ENCODE data around the gene RXRB.
A peak's percentile ranks its signal among the peaks of the same experiment; 100 is the strongest.

Gene RXRB

DNA sequence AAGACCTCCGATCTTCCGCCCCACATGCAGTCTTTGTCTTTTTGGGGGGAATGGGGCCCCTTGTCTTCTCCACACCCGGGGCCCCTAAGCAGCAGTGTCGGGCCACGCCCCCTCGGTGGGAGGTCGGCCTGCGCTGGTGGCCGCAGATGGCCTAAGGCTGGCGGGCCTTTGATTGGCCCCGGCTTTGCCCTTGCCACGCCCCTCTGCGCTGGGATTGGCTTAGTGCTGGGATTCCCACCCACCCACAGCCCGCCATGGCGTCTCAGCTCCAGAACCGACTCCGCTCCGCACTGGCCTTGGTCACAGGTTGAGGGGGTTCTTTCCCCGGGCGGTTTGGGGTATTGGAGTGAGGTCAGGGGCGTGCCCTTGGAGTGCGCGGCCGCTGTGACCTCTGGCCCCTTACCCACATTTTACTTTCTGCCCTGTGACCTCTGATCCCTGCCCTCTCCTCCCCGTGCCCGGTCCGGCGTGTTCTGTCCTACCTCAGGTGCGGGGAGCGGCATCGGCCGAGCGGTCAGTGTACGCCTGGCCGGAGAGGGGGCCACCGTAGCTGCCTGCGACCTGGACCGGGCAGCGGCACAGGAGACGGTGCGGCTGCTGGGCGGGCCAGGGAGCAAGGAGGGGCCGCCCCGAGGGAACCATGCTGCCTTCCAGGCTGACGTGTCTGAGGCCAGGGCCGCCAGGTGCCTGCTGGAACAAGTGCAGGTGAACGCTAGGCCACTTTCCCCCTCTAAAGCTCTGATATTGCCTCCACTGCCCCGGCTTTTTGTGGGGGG, 4.1 kb upstream of the RXRB start, which contains the start of gene HSD17B8:
Gene HSD17B8, plus strand, starts transcription at position 241 of the 776 bp plus-strand sequence. Its CDS starts 14 bp downstream, at position 255.
- Histone ChIP-seq H3K27me3 (ENCODE audit: insufficient read depth, poor library complexity, severe bottlenecking) (no peaks in the 10 kb centered on the region), H3K4me3 (replicated peaks; ENCODE audit: insufficient read depth, low read length) (no peak within 1 kb of the TSS), H3K27ac (replicated peaks) (no peak within 1 kb of the TSS)
- peak in 1 of 2 experiments; percentile 30 for DNase-seq (ENCODE audit: low read depth in 1 of 2, low spot score in 1 of 2)
- TF ChIP-seq, protein P1, sequence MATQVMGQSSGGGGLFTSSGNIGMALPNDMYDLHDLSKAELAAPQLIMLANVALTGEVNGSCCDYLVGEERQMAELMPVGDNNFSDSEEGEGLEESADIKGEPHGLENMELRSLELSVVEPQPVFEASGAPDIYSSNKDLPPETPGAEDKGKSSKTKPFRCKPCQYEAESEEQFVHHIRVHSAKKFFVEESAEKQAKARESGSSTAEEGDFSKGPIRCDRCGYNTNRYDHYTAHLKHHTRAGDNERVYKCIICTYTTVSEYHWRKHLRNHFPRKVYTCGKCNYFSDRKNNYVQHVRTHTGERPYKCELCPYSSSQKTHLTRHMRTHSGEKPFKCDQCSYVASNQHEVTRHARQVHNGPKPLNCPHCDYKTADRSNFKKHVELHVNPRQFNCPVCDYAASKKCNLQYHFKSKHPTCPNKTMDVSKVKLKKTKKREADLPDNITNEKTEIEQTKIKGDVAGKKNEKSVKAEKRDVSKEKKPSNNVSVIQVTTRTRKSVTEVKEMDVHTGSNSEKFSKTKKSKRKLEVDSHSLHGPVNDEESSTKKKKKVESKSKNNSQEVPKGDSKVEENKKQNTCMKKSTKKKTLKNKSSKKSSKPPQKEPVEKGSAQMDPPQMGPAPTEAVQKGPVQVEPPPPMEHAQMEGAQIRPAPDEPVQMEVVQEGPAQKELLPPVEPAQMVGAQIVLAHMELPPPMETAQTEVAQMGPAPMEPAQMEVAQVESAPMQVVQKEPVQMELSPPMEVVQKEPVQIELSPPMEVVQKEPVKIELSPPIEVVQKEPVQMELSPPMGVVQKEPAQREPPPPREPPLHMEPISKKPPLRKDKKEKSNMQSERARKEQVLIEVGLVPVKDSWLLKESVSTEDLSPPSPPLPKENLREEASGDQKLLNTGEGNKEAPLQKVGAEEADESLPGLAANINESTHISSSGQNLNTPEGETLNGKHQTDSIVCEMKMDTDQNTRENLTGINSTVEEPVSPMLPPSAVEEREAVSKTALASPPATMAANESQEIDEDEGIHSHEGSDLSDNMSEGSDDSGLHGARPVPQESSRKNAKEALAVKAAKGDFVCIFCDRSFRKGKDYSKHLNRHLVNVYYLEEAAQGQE (IDR thresholded peaks at IDR 0.05; ENCODE audit: insufficient replicate concordance, low read depth): no peak
- TF ChIP-seq SPI1 (IDR thresholded peaks at IDR 0.05; ENCODE audit: borderline replicate concordance, low read depth) (no peak), POLR2AphosphoS5 (IDR thresholded peaks at IDR 0.05; ENCODE audit: low read depth) (peak; percentile 38; the same call in 1 of the 2 replicates), GABPA (IDR thresholded peaks at IDR 0.05; ENCODE audit: low read depth) (no peak)
- TF ChIP-seq, protein P2, sequence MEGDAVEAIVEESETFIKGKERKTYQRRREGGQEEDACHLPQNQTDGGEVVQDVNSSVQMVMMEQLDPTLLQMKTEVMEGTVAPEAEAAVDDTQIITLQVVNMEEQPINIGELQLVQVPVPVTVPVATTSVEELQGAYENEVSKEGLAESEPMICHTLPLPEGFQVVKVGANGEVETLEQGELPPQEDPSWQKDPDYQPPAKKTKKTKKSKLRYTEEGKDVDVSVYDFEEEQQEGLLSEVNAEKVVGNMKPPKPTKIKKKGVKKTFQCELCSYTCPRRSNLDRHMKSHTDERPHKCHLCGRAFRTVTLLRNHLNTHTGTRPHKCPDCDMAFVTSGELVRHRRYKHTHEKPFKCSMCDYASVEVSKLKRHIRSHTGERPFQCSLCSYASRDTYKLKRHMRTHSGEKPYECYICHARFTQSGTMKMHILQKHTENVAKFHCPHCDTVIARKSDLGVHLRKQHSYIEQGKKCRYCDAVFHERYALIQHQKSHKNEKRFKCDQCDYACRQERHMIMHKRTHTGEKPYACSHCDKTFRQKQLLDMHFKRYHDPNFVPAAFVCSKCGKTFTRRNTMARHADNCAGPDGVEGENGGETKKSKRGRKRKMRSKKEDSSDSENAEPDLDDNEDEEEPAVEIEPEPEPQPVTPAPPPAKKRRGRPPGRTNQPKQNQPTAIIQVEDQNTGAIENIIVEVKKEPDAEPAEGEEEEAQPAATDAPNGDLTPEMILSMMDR (IDR thresholded peaks at IDR 0.05; ENCODE audit: insufficient read depth, low read length): no peak

DNA sequence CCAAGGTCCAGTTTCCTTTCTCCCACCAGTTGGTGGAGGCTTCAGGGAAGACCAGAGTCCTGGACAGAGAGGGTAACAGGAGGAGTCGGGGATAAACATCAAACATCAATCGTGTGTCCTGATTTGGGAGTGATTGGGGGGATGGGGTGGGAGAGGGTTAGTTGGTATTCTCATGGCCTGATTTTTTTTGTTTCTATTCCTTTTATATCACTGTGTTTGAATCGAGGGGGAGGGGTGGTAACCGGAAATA, 3.6 kb upstream of the RXRB start:
- TF ChIP-seq SPI1 (IDR thresholded peaks at IDR 0.05; ENCODE audit: borderline replicate concordance, low read depth) (no peak), POLR2AphosphoS5 (IDR thresholded peaks at IDR 0.05; ENCODE audit: low read depth) (no peak), GABPA (IDR thresholded peaks at IDR 0.05; ENCODE audit: low read depth) (no peak)
- TF ChIP-seq, protein P2 (IDR thresholded peaks at IDR 0.05; ENCODE audit: insufficient read depth, low read length): no peak
- TF ChIP-seq, protein P1 (IDR thresholded peaks at IDR 0.05; ENCODE audit: insufficient replicate concordance, low read depth): no peak
- Histone ChIP-seq H3K27me3 (ENCODE audit: insufficient read depth, poor library complexity, severe bottlenecking) (no peaks in the 10 kb centered on the region), H3K27ac (replicated peaks) (no peak overlapping the region), H3K4me3 (replicated peaks; ENCODE audit: insufficient read depth, low read length) (no peak overlapping the region)
- no peak for DNase-seq (ENCODE audit: low read depth in 1 of 2, low spot score in 1 of 2)

DNA sequence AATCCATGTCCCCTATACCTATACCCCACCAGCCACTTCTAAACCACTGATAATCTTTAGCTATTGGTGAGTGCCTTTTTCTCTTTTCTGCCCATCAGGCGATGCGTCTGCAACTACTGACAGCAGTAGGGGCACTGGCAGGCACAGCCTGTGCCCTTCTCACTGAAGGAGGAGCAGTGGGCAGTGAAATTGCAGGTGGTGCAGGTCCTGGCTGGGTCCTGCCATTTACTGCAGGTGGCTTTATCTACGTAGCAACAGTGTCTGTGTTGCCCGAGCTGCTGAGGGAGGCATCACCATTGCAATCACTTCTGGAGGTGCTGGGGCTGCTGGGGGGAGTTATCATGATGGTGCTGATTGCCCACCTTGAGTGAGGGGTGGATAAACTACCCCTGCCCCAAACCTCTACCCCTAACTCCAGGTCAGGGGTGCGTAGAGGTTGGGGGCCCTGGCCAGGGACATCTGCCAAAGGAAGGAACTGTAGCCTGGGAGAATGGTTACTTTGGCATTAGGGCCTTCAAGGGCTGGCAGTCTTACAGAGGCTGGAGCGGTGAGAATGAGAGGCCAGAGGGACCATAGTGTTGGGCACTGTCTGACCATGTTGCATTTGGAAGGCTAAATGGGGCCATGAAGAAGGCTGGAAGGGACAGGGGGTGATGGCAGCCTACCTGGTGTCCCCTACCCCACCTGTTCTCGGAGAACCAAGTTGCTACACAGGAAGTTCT, 3.1 kb upstream of the RXRB start:
- H3K4me3 ChIP-seq (replicated peaks; ENCODE audit: insufficient read depth, low read length): no peak overlapping the region
- H3K27ac ChIP-seq (replicated peaks): no peak overlapping the region
- TF ChIP-seq, protein P1 (IDR thresholded peaks at IDR 0.05; ENCODE audit: insufficient replicate concordance, low read depth): no peak
- no peak for TF ChIP-seq POLR2AphosphoS5 (IDR thresholded peaks at IDR 0.05; ENCODE audit: low read depth)
- no peak for TF ChIP-seq GABPA (IDR thresholded peaks at IDR 0.05; ENCODE audit: low read depth)
- DNase-seq (ENCODE audit: low read depth in 1 of 2, low spot score in 1 of 2): no peak
- no peaks in the 10 kb centered on the region for H3K27me3 ChIP-seq (ENCODE audit: insufficient read depth, poor library complexity, severe bottlenecking)

Measured in HL-60 (cell line).